GM12874 (cell line): ENCODE measurements around the gene GRP.

Experiments
- CTCF ChIP-seq: IDR thresholded peaks from 2 replicates; pipeline ENCODE4 v1.5.1; 2011; ENCODE audit warnings: low read depth, mild to moderate bottlenecking, control low read depth, low read length, moderate library complexity; ENCODE audit not compliant: insufficient read depth

GRP gene

GRCh38 chr18:59242906-59243305 is 22.9 kb downstream of the GRP start:
- no peak for TF ChIP-seq CTCF

- TF ChIP-seq CTCF: no peak
These were observed 26.8 kb downstream of the GRP start for GRCh38 chr18:59246796-59247195.

- TF ChIP-seq CTCF: peak; percentile 64
These were observed 29.3 kb downstream of the GRP start for GRCh38 chr18:59249199-59249774.

GRCh38 chr18:59263661-59264060 is 43.7 kb downstream of the GRP start:
- TF ChIP-seq CTCF: no peak

GRCh38 chr18:59264121-59264571 is 44.2 kb downstream of the GRP start:
- TF ChIP-seq CTCF: no peak

- no peak for TF ChIP-seq CTCF
These were observed 44.8 kb downstream of the GRP start for GRCh38 chr18:59264651-59265245.

- no peak for TF ChIP-seq CTCF
These were observed 45.5 kb downstream of the GRP start for GRCh38 chr18:59265246-59265973.
